OCI-LY7 (cell line): ENCODE measurements around the gene SECTM1. TPM values are rescaled to one million over a fixed set of nuclear protein-coding genes. Genes with fewer than 3 reads are reported as not detected.

Experiments
- BruUV-seq: library from RNA; stranded (reverse); fragments of 400-500 nt; replicated peaks from 2 replicates; lab custom pipeline; 2021; lab: Mats Ljungman, UMichigan
- CTCF ChIA-PET: fragments of 300-600 bp; sonication (Branson Sonifier 250); formaldehyde crosslinking; loops from one replicate; lab custom pipeline; 2022; ENCODE audit warnings: antibody characterized with exemption; ENCODE audit not compliant: unreplicated experiment; lab: Charles Lee
- POLR2A ChIA-PET: fragments of 300-600 bp; sonication (Branson Sonifier 250); formaldehyde crosslinking; loops from one replicate; lab custom pipeline; 2022; ENCODE audit warnings: antibody characterized with exemption; lab: Charles Lee
- DNase-seq: peaks from one replicate; pipeline ENCODE4 v3.0.0-alpha.2; 2015; ENCODE audit warnings: low spot score
- H2AFZ ChIP-seq: fragments of 200-600 bp; sonication (generic), shearing (Covaris generic); 2 replicates; pipeline ENCODE4 v1.6.1; 2014; ENCODE audit warnings: mild to moderate bottlenecking, antibody characterized with exemption, low read length, moderate library complexity
- H3K27ac ChIP-seq: fragments of 200-600 bp; sonication (generic); 2 replicates; pipeline ENCODE4 v1.5.1; 2014; ENCODE audit warnings: mixed run types, low read depth, mild to moderate bottlenecking, moderate library complexity, low read length, inconsistent platforms; ENCODE audit not compliant: poor library complexity, severe bottlenecking
- H3K36me3 ChIP-seq: fragments of 200-600 bp; sonication (generic); 2 replicates; pipeline ENCODE4 v1.6.1; 2014; ENCODE audit warnings: mild to moderate bottlenecking, antibody characterized with exemption, low read length, moderate library complexity, mixed read lengths; ENCODE audit not compliant: insufficient read depth
- H3K4me1 ChIP-seq: fragments of 200-600 bp; sonication (generic); 2 replicates; pipeline ENCODE4 v1.5.1; 2014; ENCODE audit warnings: mild to moderate bottlenecking, low read length; ENCODE audit not compliant: insufficient read depth, poor library complexity, severe bottlenecking
- H3K4me2 ChIP-seq: fragments of 200-600 bp; sonication (generic); 2 replicates; pipeline ENCODE4 v1.6.1; 2014; ENCODE audit warnings: mild to moderate bottlenecking, low read length
- H3K4me3 ChIP-seq: fragments of 200-600 bp; sonication (generic); 2 replicates; pipeline ENCODE4 v1.5.1; 2014; ENCODE audit warnings: mild to moderate bottlenecking, low read depth, low read length; ENCODE audit not compliant: poor library complexity, severe bottlenecking
- H3K79me2 ChIP-seq: fragments of 200-600 bp; sonication (generic); 2 replicates; pipeline ENCODE4 v1.6.1; 2016; ENCODE audit warnings: low read depth, mild to moderate bottlenecking, low read length, moderate library complexity, mixed read lengths; ENCODE audit not compliant: insufficient read depth
- H3K9me2 ChIP-seq: fragments of 200-600 bp; sonication (generic); 2 replicates; pipeline ENCODE4 v1.6.1; 2016; ENCODE audit warnings: mild to moderate bottlenecking, low read length, mixed read lengths; ENCODE audit not compliant: insufficient read depth
- H3K9me3 ChIP-seq: fragments of 200-600 bp; sonication (generic); 2 replicates; pipeline ENCODE4 v1.6.1; 2014; ENCODE audit warnings: mild to moderate bottlenecking, mixed run types, low read length, mixed read lengths
- H4K20me1 ChIP-seq: fragments of 200-600 bp; sonication (generic); 2 replicates; pipeline ENCODE4 v1.6.1; 2014; ENCODE audit warnings: mild to moderate bottlenecking, antibody characterized with exemption, low read length, moderate library complexity, mixed read lengths; ENCODE audit not compliant: insufficient read depth
- CTCF ChIP-seq: fragments of 200-600 bp; sonication (generic); conservative IDR thresholded peaks from 2 replicates; pipeline ENCODE4 v1.5.1; 2014; ENCODE audit warnings: mild to moderate bottlenecking, antibody characterized with exemption, low read length, moderate library complexity, mixed read lengths
- EZH2phosphoT487 ChIP-seq: fragments of 200-600 bp; sonication (generic); IDR thresholded peaks from 2 replicates; pipeline ENCODE4 v1.6.1; 2018; ENCODE audit warnings: low read depth, borderline replicate concordance, mild to moderate bottlenecking, mixed run types, antibody characterized with exemption, low read length, moderate library complexity, mixed read lengths
- intact Hi-C: fragments of 100-400 bp; cut with micrococcal nuclease; formaldehyde crosslinking; loops from one replicate; pipeline ENCODE4 v1.10.0; 2022; ENCODE audit not compliant: unreplicated experiment
- total RNA-seq, 2 experiments: library from RNA; depleted of rRNA in 1 of 2; stranded (reverse); fragments of >200 nt in 1 of 2; shearing (Covaris generic) in 1 of 2; gene quantifications; 2 replicates each; pipeline ENCODE4 v1.2.3, GENCODE V29; 2014 to 2022

SECTM1 gene
- total RNA-seq, 2 experiments from 2014 or later: not detected

DNA sequence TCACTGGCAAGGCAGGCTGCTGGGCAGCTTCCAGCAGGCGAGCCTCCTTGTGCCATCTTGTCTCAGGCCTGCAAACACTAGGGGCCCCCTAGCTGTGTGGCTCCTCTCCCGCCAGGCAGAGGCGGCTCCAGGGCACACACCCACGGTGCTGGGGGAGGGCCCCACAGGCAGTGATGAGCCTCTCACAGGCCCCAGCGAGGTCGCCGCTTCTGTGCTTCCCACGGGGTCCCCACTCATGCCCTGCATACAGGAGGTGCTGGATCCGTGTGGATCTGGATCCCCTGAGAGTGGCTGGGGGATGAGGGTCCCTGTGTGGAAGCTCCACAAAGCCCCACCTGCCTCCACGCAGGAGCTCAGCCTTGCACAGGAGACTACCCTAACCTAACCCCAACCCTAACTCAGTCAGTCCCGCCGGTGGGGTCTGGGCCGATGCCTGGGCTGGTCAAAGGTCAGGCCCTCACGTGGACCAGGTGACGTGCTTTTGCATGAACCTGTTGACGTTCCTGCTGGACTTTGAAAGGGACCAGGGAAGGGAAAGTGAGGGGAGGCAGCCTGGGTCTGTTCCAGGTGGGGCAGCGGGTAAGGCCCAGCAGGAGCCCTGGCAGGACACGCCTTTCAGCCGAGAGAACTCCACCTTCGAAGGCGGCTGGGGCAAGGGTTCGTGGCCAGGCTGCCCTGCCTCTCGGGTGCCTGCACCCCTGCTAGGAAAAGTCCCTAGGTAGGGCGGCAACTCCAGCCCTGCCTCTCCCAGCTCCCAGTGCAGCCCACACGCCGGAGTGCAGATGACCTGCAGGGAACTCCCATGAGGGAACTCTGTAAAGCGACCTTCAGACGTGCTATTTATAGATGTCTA lies 5.2 kb downstream of the SECTM1 start:
- Histone ChIP-seq H4K20me1 (no peaks in the 10 kb centered on the region), H3K36me3 (no peaks in the 10 kb centered on the region), H3K9me2 (no peaks in the 10 kb centered on the region), H2AFZ (no peak overlapping the region), H3K4me2 (no peak overlapping the region), H3K4me1 (peaks cover 6% of the 10 kb centered on the region), H3K4me3 (no peak overlapping the region), H3K27ac (no peak overlapping the region), H3K9me3 (no peaks in the 10 kb centered on the region), H3K79me2 (no peaks in the 10 kb centered on the region)
- CTCF ChIA-PET: no interaction called here
- no peak for DNase-seq
- BruUV-seq: no TSS peak
- POLR2A ChIA-PET: no interaction called here
- intact Hi-C loops: no loop called here
- TF ChIP-seq CTCF (no peak), EZH2phosphoT487 (no peak)

DNA sequence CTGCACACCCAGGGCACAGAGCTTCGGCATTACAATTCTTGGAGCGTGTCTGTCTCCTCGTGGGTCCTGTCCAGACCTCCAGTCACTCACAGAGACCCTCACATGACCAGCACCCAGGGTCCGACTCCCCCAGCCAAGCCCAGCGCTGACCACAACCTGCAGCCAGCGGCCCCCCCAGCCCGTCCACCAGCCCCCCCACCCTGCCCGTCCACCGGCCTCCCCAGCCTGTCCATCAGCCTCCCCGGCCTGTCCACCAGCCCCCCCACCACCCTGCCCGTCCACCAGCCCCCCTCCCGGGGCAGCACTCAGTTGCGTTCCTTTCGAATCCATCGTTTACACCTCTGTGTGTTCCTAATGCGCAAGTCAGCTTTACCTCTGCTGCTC lies 5.8 kb downstream of the SECTM1 start:
- ChIA-PET POLR2A (no interaction called here), CTCF (no interaction called here)
- H3K9me3 ChIP-seq: no peaks in the 10 kb centered on the region
- no peak overlapping the region for H3K27ac ChIP-seq
- no peaks in the 10 kb centered on the region for H3K36me3 ChIP-seq
- DNase-seq: no peak
- no peak overlapping the region for H3K4me3 ChIP-seq
- intact Hi-C loops: no loop called here
- no peak overlapping the region for H3K4me2 ChIP-seq
- no peaks in the 10 kb centered on the region for H3K79me2 ChIP-seq
- H3K4me1 ChIP-seq: peaks cover 6% of the 10 kb centered on the region
- no peak overlapping the region for H2AFZ ChIP-seq
- no peak for TF ChIP-seq EZH2phosphoT487
- TF ChIP-seq CTCF: no peak
- H3K9me2 ChIP-seq: no peaks in the 10 kb centered on the region
- BruUV-seq: no TSS peak
- H4K20me1 ChIP-seq: no peaks in the 10 kb centered on the region

DNA sequence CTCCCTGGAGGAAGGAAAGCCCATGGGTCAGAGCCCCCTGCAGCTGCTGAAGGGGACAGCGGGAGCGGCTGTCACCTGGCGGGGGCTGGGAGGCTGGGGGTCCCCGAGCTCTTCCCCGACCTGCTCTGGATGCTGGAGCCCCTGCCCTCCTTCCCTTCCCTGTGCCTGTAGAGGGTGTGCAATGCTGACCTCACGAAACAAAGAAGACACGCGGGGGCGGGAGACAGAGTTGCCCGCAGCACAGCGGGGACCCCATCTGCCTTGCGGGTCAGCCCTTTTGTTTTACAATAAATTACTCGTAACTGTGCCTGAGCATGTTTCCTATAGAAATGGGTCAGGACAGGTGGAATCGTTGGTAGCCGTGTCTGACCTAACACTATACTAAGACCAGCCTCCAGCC lies 6.3 kb downstream of the SECTM1 start:
- intact Hi-C loops: no loop called here
- H2AFZ ChIP-seq: no peak overlapping the region
- H3K27ac ChIP-seq: no peak overlapping the region
- H3K9me3 ChIP-seq: no peaks in the 10 kb centered on the region
- no peaks in the 10 kb centered on the region for H3K79me2 ChIP-seq
- H3K4me1 ChIP-seq: peaks cover 6% of the 10 kb centered on the region
- ChIA-PET CTCF (no interaction called here), POLR2A (no interaction called here)
- H3K9me2 ChIP-seq: no peaks in the 10 kb centered on the region
- no peak overlapping the region for H3K4me2 ChIP-seq
- H4K20me1 ChIP-seq: no peaks in the 10 kb centered on the region
- no TSS peak for BruUV-seq
- no peak overlapping the region for H3K4me3 ChIP-seq
- TF ChIP-seq CTCF (no peak), EZH2phosphoT487 (no peak)
- H3K36me3 ChIP-seq: no peaks in the 10 kb centered on the region
- DNase-seq: no peak
